Endothelial cell of umbilical vein (primary cell): ENCODE results near the gene EHMT1. TPM values are rescaled to one million over a fixed set of nuclear protein-coding genes. Genes with fewer than 3 reads are reported as not detected.
A peak's percentile ranks its signal among the peaks of the same experiment; 100 is the strongest.

Experiments used
- BruUV-seq: library from RNA; stranded (reverse); fragments of 400-500 nt; replicated peaks from 2 replicates; lab custom pipeline; 2021; lab: Mats Ljungman, UMichigan
- CTCF ChIA-PET: fragments of 300-600, 350-600 bp; sonication (Branson Sonifier 250); formaldehyde crosslinking; loops from one replicate; lab custom pipeline; 2021; ENCODE audit warnings: antibody characterized with exemption, inconsistent platforms; lab: Charles Lee
- POLR2A ChIA-PET: fragments of 300-600, 350-600 bp; sonication (Branson Sonifier 250); formaldehyde crosslinking; loops from one replicate; lab custom pipeline; 2021; ENCODE audit warnings: antibody characterized with exemption, inconsistent platforms; lab: Charles Lee
- DNase-seq: peaks from one replicate; pipeline ENCODE4 v3.0.0-alpha.2; 2011; ENCODE audit warnings: low read depth, low spot score
- FAIRE-seq: peaks from 2 replicates; lab custom pipeline; 2011; peaks lifted over from hg19 to GRCh38; lab: Jason Lieb, UNC
- H2AFZ ChIP-seq: 2 replicates; pipeline ENCODE4 v1.6.0; 2012; ENCODE audit warnings: low read depth, low read length, control low read depth, inconsistent platforms
- H3K27ac ChIP-seq: 2 replicates; pipeline ENCODE4 v1.5.1; 2011; ENCODE audit warnings: low read depth, mild to moderate bottlenecking, control low read depth, low read length, moderate library complexity; ENCODE audit not compliant: insufficient read depth
- H3K27me3 ChIP-seq, 2 experiments: 2 replicates each; pipeline versions ENCODE4 v1.6.0 to v1.6.1; 2011; ENCODE audit warnings: low read length in 2 of 2, mixed read lengths in 1 of 2; ENCODE audit not compliant: control insufficient read depth in 2 of 2, insufficient read depth in 2 of 2
- H3K36me3 ChIP-seq, 2 experiments: 2 replicates in 1 of 2; 3 replicates in 1 of 2; pipeline ENCODE4 v1.5.1; 2011; ENCODE audit warnings: low read length in 2 of 2, mild to moderate bottlenecking in 1 of 2, moderate library complexity in 1 of 2; ENCODE audit not compliant: control insufficient read depth in 2 of 2, insufficient read depth in 2 of 2; ENCODE audit errors: extremely low read depth in 1 of 2
- H3K4me1 ChIP-seq: 3 replicates; pipeline ENCODE4 v1.5.1; 2011; ENCODE audit warnings: mild to moderate bottlenecking, low read length; ENCODE audit not compliant: control insufficient read depth, insufficient read depth; ENCODE audit errors: extremely low read depth
- H3K4me2 ChIP-seq: 2 replicates; pipeline ENCODE4 v1.6.1; 2011; ENCODE audit warnings: low read length, control low read depth, mixed read lengths; ENCODE audit not compliant: insufficient read depth
- H3K4me3 ChIP-seq, 3 experiments: fragments of 200-600 bp in 1 of 3; sonication (generic), shearing (Covaris generic) in 1 of 3; replicated peaks in 1 of 3; 2 replicates each; pipeline ENCODE4 v1.5.1; 2011 to 2016; ENCODE audit warnings: control low read depth in 3 of 3, low read length in 3 of 3, mild to moderate bottlenecking in 2 of 3, inconsistent platforms in 1 of 3, low read depth in 1 of 3, moderate library complexity in 1 of 3; ENCODE audit not compliant: insufficient read depth in 1 of 3
- H3K79me2 ChIP-seq: 2 replicates; pipeline ENCODE4 v1.6.0; 2012; ENCODE audit warnings: low read length, inconsistent platforms; ENCODE audit not compliant: control insufficient read depth, insufficient read depth
- H3K9ac ChIP-seq: replicated peaks from 2 replicates; pipeline ENCODE3; 2011; ENCODE audit warnings: low read length, control low read depth; ENCODE audit not compliant: insufficient read depth; ENCODE audit errors: extremely low read depth
- H3K9me1 ChIP-seq: replicated peaks from 3 replicates; pipeline ENCODE4 v1.6.0; 2011; ENCODE audit warnings: mild to moderate bottlenecking, low read length; ENCODE audit not compliant: control insufficient read depth, insufficient read depth; ENCODE audit errors: extremely low read depth
- H3K9me3 ChIP-seq: replicated peaks from 2 replicates; pipeline ENCODE4 v1.5.1; 2012; ENCODE audit warnings: low read length, inconsistent platforms; ENCODE audit not compliant: control insufficient read depth, insufficient read depth
- H4K20me1 ChIP-seq: replicated peaks from 2 replicates; pipeline ENCODE3; 2011; ENCODE audit warnings: mild to moderate bottlenecking, low read length; ENCODE audit not compliant: control insufficient read depth, insufficient read depth; ENCODE audit errors: extremely low read depth
- CTCF ChIP-seq, 2 donors: IDR thresholded peaks; 1 replicate in 1 of 2; 2 replicates in 1 of 2; pipeline ENCODE4 v1.5.1; 2011; ENCODE audit warnings: low read length in 2 of 2, mild to moderate bottlenecking in 2 of 2, moderate library complexity in 2 of 2, control low read depth in 1 of 2, inconsistent platforms in 1 of 2, low read depth in 1 of 2; ENCODE audit not compliant: insufficient read depth in 1 of 2; ENCODE audit errors: extremely low read depth in 1 of 2
- EZH2 ChIP-seq: IDR thresholded peaks from 2 replicates; pipeline ENCODE4 v1.6.1; 2012; ENCODE audit warnings: borderline replicate concordance, low read depth, mild to moderate bottlenecking, moderate library complexity, low read length, inconsistent platforms; ENCODE audit not compliant: severe bottlenecking
- FOS ChIP-seq: IDR thresholded peaks from 2 replicates; pipeline ENCODE4 v1.6.1; 2011; ENCODE audit warnings: mild to moderate bottlenecking, low read length, moderate library complexity, borderline replicate concordance; ENCODE audit not compliant: insufficient read depth
- GATA2 ChIP-seq: IDR thresholded peaks from 2 replicates; pipeline ENCODE4 v1.7.0; 2011; ENCODE audit warnings: low read depth, mild to moderate bottlenecking, moderate library complexity, mixed read lengths, low read length; ENCODE audit not compliant: insufficient read length, insufficient read depth
- JUN ChIP-seq: IDR thresholded peaks from 2 replicates; pipeline ENCODE4 v1.6.1; 2011; ENCODE audit warnings: borderline replicate concordance, low read depth; ENCODE audit not compliant: insufficient read length, insufficient read depth
- MAX ChIP-seq: IDR thresholded peaks from 2 replicates; pipeline ENCODE4 v1.6.1; 2011; ENCODE audit not compliant: insufficient read depth, insufficient read length
- MYC ChIP-seq: IDR thresholded peaks from one replicate; pipeline ENCODE4 v1.6.1; 2011; ENCODE audit warnings: mild to moderate bottlenecking, low read depth, low read length
- POLR2A ChIP-seq: IDR thresholded peaks from 2 replicates; pipeline ENCODE4 v1.6.1; 2012; ENCODE audit warnings: low read depth, mild to moderate bottlenecking, control low read depth, low read length
- POLR2AphosphoS5 ChIP-seq: IDR thresholded peaks from 2 replicates; pipeline ENCODE4 v1.6.1; 2012; ENCODE audit warnings: low read depth, mild to moderate bottlenecking, control low read depth, low read length, moderate library complexity; ENCODE audit not compliant: insufficient read depth
- dilution Hi-C: fragments of 300-500 bp; cut with MboI; formaldehyde crosslinking; loops from one replicate; pipeline ENCODE4 v1.15.0; 2019; ENCODE audit warnings: low sequenced_read_pairs; ENCODE audit not compliant: extremely low pct_ligation_motif_present
- intact Hi-C: fragments of 100-400 bp; cut with micrococcal nuclease; formaldehyde crosslinking; loops from one replicate; pipeline ENCODE4 v1.10.0; 2022
- polyA plus RNA-seq, 4 experiments: library from polyadenylated mRNA; depleted of rRNA in 3 of 4; stranded (reverse) in 3 of 4; unstranded in 1 of 4; fragments of >200 nt; gene quantifications; 2 replicates each; pipeline versions ENCODE4 v1.2.1 to v1.2.3, GENCODE V29; 2011 to 2012; ENCODE audit warnings: missing spikeins in 1 of 4
- total RNA-seq: library from RNA; stranded (reverse); gene quantifications from 2 replicates; pipeline ENCODE4 v1.2.3, GENCODE V29; 2021

The EHMT1 gene
- total and polyA plus RNA-seq, 2 donors (not counting 3 experiments of a cell fraction or from before 2014, with no cell fraction given), result 48.2 to 104 TPM

- H3K79me2 ChIP-seq, result peaks cover 82% of the 10 kb centered on the region
- no TSS peak for BruUV-seq
- no peaks in the 10 kb centered on the region for H3K9me1 ChIP-seq
- ChIA-PET CTCF (interaction anchor here (2.0 kb wide), 1 partner anchor 19 kb away, joined by 8 read pairs; no protein-coding TSS in a partner anchor), POLR2A (no interaction called here)
- no peaks in the 10 kb centered on the region for H3K27me3 ChIP-seq
- H3K9ac ChIP-seq, result no peak overlapping the region
- peaks cover 7% of the 10 kb centered on the region for H3K4me1 ChIP-seq
- H3K4me3 ChIP-seq, result no peak overlapping the region
- H3K27ac ChIP-seq, result no peak overlapping the region
- intact Hi-C loops, result no loop called here
- peak; percentile 48 for FAIRE-seq
- H3K4me2 ChIP-seq, result no peak overlapping the region
- H2AFZ ChIP-seq, result no peak overlapping the region
- dilution Hi-C loops, result no loop called here
- no peaks in the 10 kb centered on the region for H3K9me3 ChIP-seq
- TF ChIP-seq POLR2AphosphoS5 (no peak), MAX (no peak), JUN (no peak), GATA2 (no peak), EZH2 (no peak), POLR2A (no peak), CTCF (IDR thresholded peaks at IDR 0.05; ENCODE audit: extremely low read depth in 1 of 2, insufficient read depth in 1 of 2, low read depth in 1 of 2, low read length in 2 of 2) (no peak), MYC (no peak), FOS (no peak)
- DNase-seq, result peak; percentile 29
- H4K20me1 ChIP-seq, result peaks cover 2% of the 10 kb centered on the region
- H3K36me3 ChIP-seq, result no peaks in the 10 kb centered on the region
These were observed 73.0 kb downstream of the EHMT1 start for GRCh38 chr9:137691646-137692351.
